Activated CD4-positive, alpha-beta T cell treated with anti-CD3 and anti-CD28 coated beads, Interleukin-2, amount 50 U/mL, for 48 hours (primary cell): Measurements from ENCODE around the gene LCN6.
A peak's percentile ranks its signal among the peaks of the same experiment; 100 is the strongest.
"Not testable (repeated sequence)": the region's sequence is repeated elsewhere in the genome, so short reads cannot be mapped to it uniquely, and the experiment has no call there.

ENCODE experiments used
- DNase-seq, 2 experiments: peaks; one replicate each; pipeline ENCODE4 v3.0.0-alpha.2; 2020

The LCN6 gene, protein sequence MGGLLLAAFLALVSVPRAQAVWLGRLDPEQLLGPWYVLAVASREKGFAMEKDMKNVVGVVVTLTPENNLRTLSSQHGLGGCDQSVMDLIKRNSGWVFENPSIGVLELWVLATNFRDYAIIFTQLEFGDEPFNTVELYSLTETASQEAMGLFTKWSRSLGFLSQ

GRCh38 chr9:136748201-136748600 lies at the start of gene LCN6:
LCN6 (minus strand) TSS chr9:136748525; CDS start chr9:136748483, 42 bp downstream.
- DNase-seq: no peak

DNA sequence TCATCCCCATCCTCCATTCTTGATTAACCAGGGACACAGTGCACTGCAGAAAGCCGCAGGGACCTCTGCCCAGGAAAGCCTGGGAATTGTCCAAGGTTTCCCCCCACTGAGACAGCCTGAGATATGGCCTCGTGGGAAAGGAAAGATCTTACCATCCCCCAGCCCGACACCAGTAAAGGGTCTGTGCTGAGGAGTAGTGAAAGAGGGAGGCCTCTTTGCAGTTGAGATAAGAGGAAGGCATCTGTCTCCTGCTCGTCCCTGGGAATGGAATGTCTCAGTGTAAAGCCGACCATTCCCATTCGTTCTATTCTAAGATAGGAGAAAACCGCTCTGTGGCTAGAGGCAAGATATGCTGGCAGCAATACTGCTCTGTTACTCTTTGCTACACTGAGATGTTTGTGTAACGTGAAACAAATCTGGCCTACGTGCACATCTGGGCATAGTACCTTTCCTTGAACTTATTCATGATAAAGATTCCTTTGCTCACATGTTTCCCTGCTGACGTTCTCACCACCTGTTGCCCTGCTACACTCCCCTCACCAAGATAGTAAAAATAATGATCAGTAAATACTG lies 48.5 kb upstream of the LCN6 start:
- DNase-seq: not testable (repeated sequence)

GRCh38 chr9:136796238-136796774 lies 48.0 kb upstream of the LCN6 start, which contains the start of gene CCDC183:
CCDC183 (plus strand) TSS chr9:136796338; CDS start chr9:136796398, 60 bp downstream.
- no peak for DNase-seq

DNA sequence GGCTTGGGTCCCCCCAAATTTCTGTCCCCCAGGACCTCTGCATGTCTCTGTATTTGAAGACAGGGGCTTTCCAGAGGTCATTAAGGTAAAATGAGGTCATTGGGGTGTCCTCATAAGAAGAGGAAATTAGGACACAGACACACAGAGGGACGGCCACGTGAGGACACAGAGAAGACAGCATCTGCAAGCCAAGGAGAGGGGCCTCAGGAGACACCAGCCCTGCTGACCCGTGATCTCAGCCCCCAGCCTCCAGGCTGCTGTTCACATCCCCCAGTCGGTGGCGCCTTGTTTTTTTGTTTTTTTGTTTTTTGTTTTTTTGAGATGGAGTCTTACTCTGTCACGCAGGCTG lies 46.6 kb upstream of the LCN6 start:
- DNase-seq: no peak

GRCh38 chr9:136794281-136794999 lies 46.1 kb upstream of the LCN6 start:
- DNase-seq: no peak

DNA sequence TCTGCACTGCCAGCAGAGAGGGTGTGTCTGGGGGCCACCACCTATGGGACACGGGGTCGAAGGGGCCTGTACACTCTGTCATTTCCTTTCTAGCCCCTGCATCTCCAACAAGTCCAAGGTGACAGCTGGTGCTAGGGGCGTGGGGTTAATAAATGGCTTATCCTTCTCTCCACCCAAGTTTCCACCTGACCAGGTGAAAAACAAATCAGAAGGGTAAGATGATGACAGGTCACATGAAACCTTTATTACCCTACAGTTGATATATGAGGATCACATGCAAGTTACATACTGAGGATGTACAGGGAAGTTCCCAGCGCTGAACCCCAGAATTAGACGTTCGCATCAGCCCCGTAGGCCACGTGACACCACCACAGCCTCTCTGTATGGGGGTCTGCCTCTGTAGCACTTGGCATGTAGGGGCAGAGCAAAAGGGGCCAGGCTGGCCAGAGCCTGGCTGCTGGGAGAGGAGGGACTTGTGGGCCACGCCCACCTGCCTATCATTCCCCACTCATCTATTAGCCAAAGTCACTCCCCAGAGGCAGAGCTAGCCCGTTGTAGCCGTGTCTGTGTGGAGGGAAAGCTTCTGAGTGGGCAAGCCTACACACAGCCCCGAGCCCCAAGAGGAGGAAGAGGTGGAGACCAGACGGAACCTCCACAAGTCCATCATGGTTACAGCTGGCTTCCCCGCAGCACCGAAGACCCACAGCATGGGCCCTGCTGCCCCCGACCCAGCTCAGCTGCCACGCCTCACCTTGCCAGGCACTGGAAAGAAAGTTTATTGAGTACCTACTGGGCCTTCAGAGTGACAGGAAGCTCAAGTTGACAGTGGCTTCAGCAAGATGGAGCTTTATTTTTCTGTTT lies 45.0 kb upstream of the LCN6 start:
- DNase-seq: no peak

GRCh38 chr9:136792321-136793085 lies 44.2 kb upstream of the LCN6 start:
- DNase-seq: no peak

GRCh38 chr9:136791516-136792276 lies 43.4 kb upstream of the LCN6 start:
- DNase-seq: peak; percentile 68 to 74

DNA sequence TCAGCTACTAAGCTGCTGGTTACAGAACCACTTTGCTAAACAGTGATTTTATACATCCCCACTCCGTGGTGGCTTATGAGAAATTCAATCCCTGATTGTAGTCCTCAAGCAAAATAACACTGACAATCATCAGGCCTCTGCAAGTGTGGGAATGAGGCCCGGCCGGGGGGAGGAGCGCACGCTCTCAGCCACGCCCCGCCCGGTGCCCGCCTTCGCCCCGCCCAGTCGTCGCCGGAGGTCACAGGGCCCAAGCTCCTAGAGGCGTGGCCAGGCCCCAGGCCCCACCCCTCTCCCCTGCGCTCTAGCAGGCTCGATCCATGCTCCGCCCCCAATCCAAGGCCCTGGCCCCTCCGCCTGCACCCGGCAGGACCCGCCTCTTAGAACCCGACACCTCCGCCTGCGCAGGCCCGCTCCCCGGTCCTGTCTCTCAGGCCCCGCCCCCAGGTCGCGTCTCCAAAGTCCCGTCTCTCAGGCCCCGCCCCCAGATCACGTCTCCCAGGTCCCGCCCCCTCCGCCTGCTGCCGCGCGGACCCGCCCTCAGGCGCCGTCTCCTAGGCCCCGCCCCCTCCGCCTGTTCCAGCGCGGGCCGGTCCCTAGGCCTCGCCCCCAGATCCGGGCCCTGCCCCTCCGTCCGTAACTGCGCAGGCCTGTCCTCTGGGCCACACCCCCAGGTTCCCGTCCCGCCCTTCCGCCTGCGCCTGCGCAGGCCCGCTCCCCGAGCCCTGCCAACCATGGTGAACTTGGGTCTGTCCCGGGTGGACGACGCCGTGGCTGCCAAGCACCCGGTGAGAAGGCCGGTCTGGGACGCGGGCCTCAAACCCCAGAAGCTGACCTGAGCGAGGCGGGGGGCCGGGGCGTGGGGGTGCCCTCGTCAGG lies 42.6 kb upstream of the LCN6 start, which contains the start of gene TMEM141:
Gene TMEM141, plus strand, starts transcription at position 705 of the 876 bp plus-strand sequence. Its CDS starts 27 bp downstream, at position 732.
- DNase-seq: peak; percentile 100

DNA sequence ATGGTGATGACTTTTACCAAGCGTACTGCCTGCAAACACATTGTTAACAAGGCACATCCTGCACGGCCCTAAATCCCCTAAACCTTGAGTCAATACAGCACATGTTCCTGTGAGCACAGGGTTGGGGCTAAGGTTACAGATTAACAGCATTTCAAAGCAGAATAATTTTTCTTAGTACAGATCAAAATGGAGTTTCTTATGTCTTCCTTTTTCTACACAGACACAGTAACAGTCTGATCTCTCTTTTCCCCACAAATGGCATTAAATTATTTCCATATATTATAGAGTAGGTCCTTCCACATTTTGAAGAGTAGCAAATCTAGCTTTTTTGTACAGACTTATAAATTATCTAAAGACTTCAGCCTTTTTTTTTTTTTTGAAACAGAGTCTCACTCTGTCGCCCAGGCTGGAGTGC lies 41.2 kb upstream of the LCN6 start:
- no peak for DNase-seq

DNA sequence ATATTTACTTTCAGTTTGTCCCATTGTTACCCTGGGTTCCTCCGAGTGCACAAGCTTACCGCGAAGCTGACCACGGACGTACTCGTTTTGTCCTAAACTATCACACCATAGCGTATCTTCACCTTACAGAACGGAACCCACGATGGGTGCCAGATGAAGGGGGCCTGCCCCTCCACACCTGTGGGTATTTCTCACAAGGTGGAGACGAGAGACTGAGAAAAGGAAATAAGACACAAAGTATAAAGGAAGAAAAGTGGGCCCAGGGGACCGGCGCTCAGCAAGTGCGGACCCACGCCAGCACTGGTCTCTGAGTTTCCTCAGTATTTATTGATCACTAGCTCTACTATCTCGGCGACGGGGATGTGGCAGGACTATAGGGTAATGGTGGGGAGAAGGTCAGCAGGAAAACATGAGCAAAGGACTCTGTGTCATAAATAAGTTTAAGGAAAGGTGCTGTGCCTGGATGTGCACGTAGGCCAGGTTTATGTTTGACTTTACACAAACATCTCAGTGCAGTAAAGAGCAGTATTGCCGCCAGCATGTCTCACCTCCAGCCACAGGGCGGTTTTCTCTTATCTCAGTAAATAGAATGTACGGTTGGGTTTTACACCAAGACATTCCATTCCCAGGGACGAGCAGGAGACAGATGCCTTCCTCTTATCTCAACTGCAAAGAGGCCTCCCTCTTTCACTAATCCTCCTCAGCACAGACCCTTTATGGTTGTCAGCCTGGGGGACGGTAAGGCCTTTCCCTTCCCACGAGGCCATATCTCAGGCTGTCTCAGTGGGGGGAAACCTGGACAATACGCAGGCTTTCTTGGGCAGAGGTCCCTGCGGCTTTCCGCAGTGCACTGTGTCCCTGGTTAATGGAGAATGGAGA lies 40.6 kb upstream of the LCN6 start:
- not testable (repeated sequence) for DNase-seq

- DNase-seq: peak; percentile 70 to 79
Measured at GRCh38 chr9:136787690-136788400, 39.5 kb upstream of the LCN6 start.

- DNase-seq: not testable (repeated sequence)
Measured at GRCh38 chr9:136786983-136787382, 38.7 kb upstream of the LCN6 start.

GRCh38 chr9:136786451-136786850 lies 38.1 kb upstream of the LCN6 start:
- DNase-seq: no peak

GRCh38 chr9:136785565-136786355 lies 37.4 kb upstream of the LCN6 start:
- not testable (repeated sequence) for DNase-seq

DNA sequence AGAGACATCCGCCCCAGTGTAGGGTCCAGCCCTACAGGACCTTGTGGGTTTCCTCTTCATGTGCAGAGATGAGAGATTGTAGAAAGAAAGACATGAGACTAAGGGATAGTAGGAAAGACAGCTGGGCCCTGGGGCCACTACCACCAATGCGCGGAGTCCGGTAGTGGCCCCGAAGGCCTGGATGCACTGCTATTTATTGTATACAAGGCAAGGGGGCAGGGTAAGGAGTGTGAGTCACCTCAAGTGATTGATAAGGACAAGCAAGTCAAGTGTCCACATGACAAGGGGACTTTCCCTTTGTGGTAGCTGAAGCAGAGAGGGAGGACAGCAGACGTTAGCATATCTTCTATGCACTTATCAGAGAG lies 36.7 kb upstream of the LCN6 start:
- DNase-seq: no peak

DNA sequence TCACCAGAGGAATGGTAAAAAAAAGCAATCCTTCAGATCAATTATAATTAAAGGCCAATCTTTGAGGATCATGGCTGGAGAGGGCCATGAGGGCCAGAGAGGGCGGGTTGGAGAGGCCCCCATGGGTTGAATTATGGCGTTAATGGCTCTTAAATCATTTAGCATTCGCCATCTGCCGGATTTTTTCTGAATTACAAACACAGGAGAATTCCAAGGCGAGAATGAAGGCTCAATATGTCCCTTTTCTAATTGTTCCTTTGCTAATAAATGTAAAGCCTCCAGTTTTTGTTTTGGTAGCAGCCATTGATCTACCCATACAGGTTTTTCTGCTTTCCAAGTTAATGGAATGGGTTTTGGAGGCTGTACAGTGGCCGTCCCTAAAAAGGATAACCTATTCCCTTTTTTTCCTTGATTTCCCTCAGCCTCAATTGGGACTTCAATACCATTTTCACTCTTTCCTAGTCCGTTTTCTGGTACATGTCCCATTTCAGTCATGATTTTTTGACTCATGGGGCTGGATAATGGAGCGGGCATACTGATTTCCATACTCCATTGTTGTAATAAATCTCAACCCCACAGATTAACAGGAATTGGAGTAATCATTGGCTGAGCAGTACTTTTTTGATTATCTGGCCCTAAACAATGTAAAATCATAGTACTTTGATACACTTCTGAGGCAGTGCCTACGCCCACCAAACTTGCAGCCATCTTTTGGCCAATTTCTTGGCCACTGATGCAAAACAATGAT lies 36.1 kb upstream of the LCN6 start:
- no peak for DNase-seq
